ACHN (cell line): Measurements from ENCODE around the gene GSTT2.
A peak's percentile ranks its signal among the peaks of the same experiment; 100 is the strongest.
"Not testable (repeated sequence)": the region's sequence is repeated elsewhere in the genome, so short reads cannot be mapped to it uniquely, and the experiment has no call there.

Source experiments
- DNase-seq: peaks from one replicate; pipeline ENCODE4 v3.0.0-alpha.2; 2015
- in situ Hi-C: cut with HindIII; loops from 2 replicates; pipeline ENCODE4 v1.10.0; 2017; ENCODE audit warnings: low sequenced_read_pairs, low pct_ligation_motif_present, low pct_unique_long_range_greater_than_20kb

GSTT2 gene

GRCh38 chr22:23970816-23971486, 9.0 kb upstream of the GSTT2 start:
- no peak for DNase-seq
- in situ Hi-C loops, result no loop called here

GRCh38 chr22:23971927-23972326, 8.0 kb upstream of the GSTT2 start:
- in situ Hi-C loops, result not testable (repeated sequence)

GRCh38 chr22:23974345-23974744, 5.6 kb upstream of the GSTT2 start, which contains the start of gene DDT:
Gene DDT, minus strand, starts transcription at chr22:23974441. Its CDS starts 27 bp downstream, at chr22:23974414.
- DNase-seq, in situ Hi-C loops: not testable (repeated sequence)

More at GRCh38 chr22:23971927-23972326, 8.0 kb upstream of the GSTT2 start:
- not testable (repeated sequence) for DNase-seq

GRCh38 chr22:23974836-23975352, 5.0 kb upstream of the GSTT2 start:
- in situ Hi-C loops, result not testable (repeated sequence)

GRCh38 chr22:23977304-23977703, 2.6 kb upstream of the GSTT2 start:
- in situ Hi-C loops, DNase-seq: not testable (repeated sequence)

More at GRCh38 chr22:23974836-23975352, 5.0 kb upstream of the GSTT2 start:
- not testable (repeated sequence) for DNase-seq

- in situ Hi-C loops, DNase-seq: not testable (repeated sequence)
Measured at GRCh38 chr22:23980567-23980966, 633 bp downstream of the GSTT2 start.

GRCh38 chr22:23984430-23984829, 4.5 kb downstream of the GSTT2 start:
- DNase-seq, result peak; percentile 16
- in situ Hi-C loops, result no loop called here

- in situ Hi-C loops, DNase-seq: not testable (repeated sequence)
Measured at GRCh38 chr22:23986089-23986488, 6.2 kb downstream of the GSTT2 start.

- DNase-seq, in situ Hi-C loops: not testable (repeated sequence)
Measured at GRCh38 chr22:23986538-23987178, 6.7 kb downstream of the GSTT2 start.

- in situ Hi-C loops, DNase-seq: not testable (repeated sequence)
Measured at GRCh38 chr22:23989583-23990244, 9.8 kb downstream of the GSTT2 start.

GRCh38 chr22:23993080-23993479, 13.1 kb downstream of the GSTT2 start:
- in situ Hi-C loops, DNase-seq: not testable (repeated sequence)

- DNase-seq, in situ Hi-C loops: not testable (repeated sequence)
Measured at GRCh38 chr22:23993581-23994177, 13.7 kb downstream of the GSTT2 start.

- DNase-seq, result no peak
- in situ Hi-C loops, result no loop called here
Measured at GRCh38 chr22:23997092-23997491, 17.2 kb downstream of the GSTT2 start.

GRCh38 chr22:23999779-24000178, 19.8 kb downstream of the GSTT2 start:
- DNase-seq, in situ Hi-C loops: not testable (repeated sequence)

- no peak for DNase-seq
- in situ Hi-C loops, result no loop called here
Measured at GRCh38 chr22:24001314-24001713, 21.4 kb downstream of the GSTT2 start.

GRCh38 chr22:24002272-24002671, 22.3 kb downstream of the GSTT2 start:
- in situ Hi-C loops, result no loop called here

GRCh38 chr22:24002851-24003250, 22.9 kb downstream of the GSTT2 start:
- no peak for DNase-seq
- in situ Hi-C loops, result no loop called here

More at GRCh38 chr22:24002272-24002671, 22.3 kb downstream of the GSTT2 start:
- no peak for DNase-seq

- no peak for DNase-seq
- in situ Hi-C loops, result no loop called here
Measured at GRCh38 chr22:24003887-24004286, 24.0 kb downstream of the GSTT2 start.

- DNase-seq, result no peak
- in situ Hi-C loops, result no loop called here
Measured at GRCh38 chr22:24005201-24005600, 25.3 kb downstream of the GSTT2 start, which contains the start of gene GSTT4. Gene GSTT4, minus strand, starts transcription at chr22:24005453. Its CDS starts 97 bp downstream, at chr22:24005356.
